Endothelial cell of umbilical vein (primary cell): Measurements from ENCODE around the gene ZNF430. TPM values are rescaled to one million over a fixed set of nuclear protein-coding genes. Genes with fewer than 3 reads are reported as not detected.

Experiments
- BruUV-seq: library from RNA; stranded (reverse); fragments of 400-500 nt; replicated peaks from 2 replicates; lab custom pipeline; 2021; lab: Mats Ljungman, UMichigan
- CTCF ChIA-PET: fragments of 300-600, 350-600 bp; sonication (Branson Sonifier 250); formaldehyde crosslinking; loops from one replicate; lab custom pipeline; 2021; ENCODE audit warnings: antibody characterized with exemption, inconsistent platforms; lab: Charles Lee
- POLR2A ChIA-PET: fragments of 300-600, 350-600 bp; sonication (Branson Sonifier 250); formaldehyde crosslinking; loops from one replicate; lab custom pipeline; 2021; ENCODE audit warnings: antibody characterized with exemption, inconsistent platforms; lab: Charles Lee
- DNase-seq: peaks from one replicate; pipeline ENCODE4 v3.0.0-alpha.2; 2011; ENCODE audit warnings: low read depth, low spot score
- FAIRE-seq: peaks from 2 replicates; lab custom pipeline; 2011; peaks lifted over from hg19 to GRCh38; lab: Jason Lieb, UNC
- H2AFZ ChIP-seq: 2 replicates; pipeline ENCODE4 v1.6.0; 2012; ENCODE audit warnings: low read depth, low read length, control low read depth, inconsistent platforms
- H3K27ac ChIP-seq: 2 replicates; pipeline ENCODE4 v1.5.1; 2011; ENCODE audit warnings: low read depth, mild to moderate bottlenecking, control low read depth, low read length, moderate library complexity; ENCODE audit not compliant: insufficient read depth
- H3K27me3 ChIP-seq, 2 experiments: 2 replicates each; pipeline versions ENCODE4 v1.6.0 to v1.6.1; 2011; ENCODE audit warnings: low read length in 2 of 2, mixed read lengths in 1 of 2; ENCODE audit not compliant: control insufficient read depth in 2 of 2, insufficient read depth in 2 of 2
- H3K36me3 ChIP-seq, 2 experiments: 2 replicates in 1 of 2; 3 replicates in 1 of 2; pipeline ENCODE4 v1.5.1; 2011; ENCODE audit warnings: low read length in 2 of 2, mild to moderate bottlenecking in 1 of 2, moderate library complexity in 1 of 2; ENCODE audit not compliant: control insufficient read depth in 2 of 2, insufficient read depth in 2 of 2; ENCODE audit errors: extremely low read depth in 1 of 2
- H3K4me1 ChIP-seq: 3 replicates; pipeline ENCODE4 v1.5.1; 2011; ENCODE audit warnings: mild to moderate bottlenecking, low read length; ENCODE audit not compliant: control insufficient read depth, insufficient read depth; ENCODE audit errors: extremely low read depth
- H3K4me2 ChIP-seq: 2 replicates; pipeline ENCODE4 v1.6.1; 2011; ENCODE audit warnings: low read length, control low read depth, mixed read lengths; ENCODE audit not compliant: insufficient read depth
- H3K4me3 ChIP-seq, 3 experiments: fragments of 200-600 bp in 1 of 3; sonication (generic), shearing (Covaris generic) in 1 of 3; replicated peaks in 1 of 3; 2 replicates each; pipeline ENCODE4 v1.5.1; 2011 to 2016; ENCODE audit warnings: control low read depth in 3 of 3, low read length in 3 of 3, mild to moderate bottlenecking in 2 of 3, inconsistent platforms in 1 of 3, low read depth in 1 of 3, moderate library complexity in 1 of 3; ENCODE audit not compliant: insufficient read depth in 1 of 3
- H3K79me2 ChIP-seq: 2 replicates; pipeline ENCODE4 v1.6.0; 2012; ENCODE audit warnings: low read length, inconsistent platforms; ENCODE audit not compliant: control insufficient read depth, insufficient read depth
- H3K9ac ChIP-seq: replicated peaks from 2 replicates; pipeline ENCODE3; 2011; ENCODE audit warnings: low read length, control low read depth; ENCODE audit not compliant: insufficient read depth; ENCODE audit errors: extremely low read depth
- H3K9me1 ChIP-seq: replicated peaks from 3 replicates; pipeline ENCODE4 v1.6.0; 2011; ENCODE audit warnings: mild to moderate bottlenecking, low read length; ENCODE audit not compliant: control insufficient read depth, insufficient read depth; ENCODE audit errors: extremely low read depth
- H3K9me3 ChIP-seq: replicated peaks from 2 replicates; pipeline ENCODE4 v1.5.1; 2012; ENCODE audit warnings: low read length, inconsistent platforms; ENCODE audit not compliant: control insufficient read depth, insufficient read depth
- H4K20me1 ChIP-seq: replicated peaks from 2 replicates; pipeline ENCODE3; 2011; ENCODE audit warnings: mild to moderate bottlenecking, low read length; ENCODE audit not compliant: control insufficient read depth, insufficient read depth; ENCODE audit errors: extremely low read depth
- CTCF ChIP-seq, 2 donors: IDR thresholded peaks; 1 replicate in 1 of 2; 2 replicates in 1 of 2; pipeline ENCODE4 v1.5.1; 2011; ENCODE audit warnings: low read length in 2 of 2, mild to moderate bottlenecking in 2 of 2, moderate library complexity in 2 of 2, control low read depth in 1 of 2, inconsistent platforms in 1 of 2, low read depth in 1 of 2; ENCODE audit not compliant: insufficient read depth in 1 of 2; ENCODE audit errors: extremely low read depth in 1 of 2
- EZH2 ChIP-seq: IDR thresholded peaks from 2 replicates; pipeline ENCODE4 v1.6.1; 2012; ENCODE audit warnings: borderline replicate concordance, low read depth, mild to moderate bottlenecking, moderate library complexity, low read length, inconsistent platforms; ENCODE audit not compliant: severe bottlenecking
- FOS ChIP-seq: IDR thresholded peaks from 2 replicates; pipeline ENCODE4 v1.6.1; 2011; ENCODE audit warnings: mild to moderate bottlenecking, low read length, moderate library complexity, borderline replicate concordance; ENCODE audit not compliant: insufficient read depth
- GATA2 ChIP-seq: IDR thresholded peaks from 2 replicates; pipeline ENCODE4 v1.7.0; 2011; ENCODE audit warnings: low read depth, mild to moderate bottlenecking, moderate library complexity, mixed read lengths, low read length; ENCODE audit not compliant: insufficient read length, insufficient read depth
- JUN ChIP-seq: IDR thresholded peaks from 2 replicates; pipeline ENCODE4 v1.6.1; 2011; ENCODE audit warnings: borderline replicate concordance, low read depth; ENCODE audit not compliant: insufficient read length, insufficient read depth
- MAX ChIP-seq: IDR thresholded peaks from 2 replicates; pipeline ENCODE4 v1.6.1; 2011; ENCODE audit not compliant: insufficient read depth, insufficient read length
- MYC ChIP-seq: IDR thresholded peaks from one replicate; pipeline ENCODE4 v1.6.1; 2011; ENCODE audit warnings: mild to moderate bottlenecking, low read depth, low read length
- POLR2A ChIP-seq: IDR thresholded peaks from 2 replicates; pipeline ENCODE4 v1.6.1; 2012; ENCODE audit warnings: low read depth, mild to moderate bottlenecking, control low read depth, low read length
- POLR2AphosphoS5 ChIP-seq: IDR thresholded peaks from 2 replicates; pipeline ENCODE4 v1.6.1; 2012; ENCODE audit warnings: low read depth, mild to moderate bottlenecking, control low read depth, low read length, moderate library complexity; ENCODE audit not compliant: insufficient read depth
- dilution Hi-C: fragments of 300-500 bp; cut with MboI; formaldehyde crosslinking; loops from one replicate; pipeline ENCODE4 v1.15.0; 2019; ENCODE audit warnings: low sequenced_read_pairs; ENCODE audit not compliant: extremely low pct_ligation_motif_present
- intact Hi-C: fragments of 100-400 bp; cut with micrococcal nuclease; formaldehyde crosslinking; loops from one replicate; pipeline ENCODE4 v1.10.0; 2022
- polyA plus RNA-seq, 4 experiments: library from polyadenylated mRNA; depleted of rRNA in 3 of 4; stranded (reverse) in 3 of 4; unstranded in 1 of 4; fragments of >200 nt; gene quantifications; 2 replicates each; pipeline versions ENCODE4 v1.2.1 to v1.2.3, GENCODE V29; 2011 to 2012; ENCODE audit warnings: missing spikeins in 1 of 4
- total RNA-seq: library from RNA; stranded (reverse); gene quantifications from 2 replicates; pipeline ENCODE4 v1.2.3, GENCODE V29; 2021

The ZNF430 gene
- total and polyA plus RNA-seq, 2 donors (not counting 3 experiments of a cell fraction or from before 2014, with no cell fraction given), result 7.0 to 13.4 TPM

- no peak overlapping the region for H3K4me2 ChIP-seq
- H3K4me1 ChIP-seq, result peaks cover 3% of the 10 kb centered on the region
- no peaks in the 10 kb centered on the region for H4K20me1 ChIP-seq
- peaks cover 47% of the 10 kb centered on the region for H3K79me2 ChIP-seq
- no peak for TF ChIP-seq CTCF (IDR thresholded peaks at IDR 0.05; ENCODE audit: extremely low read depth in 1 of 2, insufficient read depth in 1 of 2, low read depth in 1 of 2, low read length in 2 of 2)
- TF ChIP-seq GATA2, result no peak
- TF ChIP-seq MYC, result no peak
- TF ChIP-seq FOS, result no peak
- no peak for TF ChIP-seq POLR2A
- TF ChIP-seq JUN, result no peak
- TF ChIP-seq EZH2, result no peak
- no peak for TF ChIP-seq POLR2AphosphoS5
- no peak for TF ChIP-seq MAX
- no peak overlapping the region for H2AFZ ChIP-seq
- H3K9me3 ChIP-seq, result no peaks in the 10 kb centered on the region
- H3K27me3 ChIP-seq, result no peaks in the 10 kb centered on the region
- ChIA-PET CTCF (no interaction called here), POLR2A (no interaction called here)
- intact Hi-C loops (loop anchor here (10.0 kb wide), 1 partner anchor 812 kb away; the partner anchor contains the start of gene ZNF43), dilution Hi-C loops (no loop called here)
- H3K9ac ChIP-seq, result no peak overlapping the region
- no peaks in the 10 kb centered on the region for H3K9me1 ChIP-seq
- H3K4me3 ChIP-seq, result no peak overlapping the region
- DNase-seq (no peak), FAIRE-seq (no peak)
- no TSS peak for BruUV-seq
- peaks cover 0 to 2% of the 10 kb centered on the region in 2 experiments for H3K36me3 ChIP-seq
- H3K27ac ChIP-seq, result no peak overlapping the region
These were observed 2.5 kb downstream of the ZNF430 start for GRCh38 chr19:21022996-21023395.
